ENCODE measurements around the gene PANX1.

Gene PANX1

GRCh38 chr11:94186342-94187203, 57.9 kb downstream of the PANX1 start:
- no peak for DNase-seq (ENCODE audit: low read depth)
- H3K4me3 ChIP-seq (ENCODE audit: control insufficient read depth, low read depth, low read length) = no peak overlapping the region
- TF ChIP-seq CTCF (conservative IDR thresholded peaks at IDR 0.05; ENCODE audit: control insufficient read depth, insufficient read depth, low read depth, low read length) = no peak

GRCh38 chr11:94193288-94193687, 64.6 kb downstream of the PANX1 start:
- peak; percentile 91 for DNase-seq (ENCODE audit: low read depth)
- no peak for TF ChIP-seq CTCF (conservative IDR thresholded peaks at IDR 0.05; ENCODE audit: control insufficient read depth, insufficient read depth, low read depth, low read length)
- H3K4me3 ChIP-seq (ENCODE audit: control insufficient read depth, low read depth, low read length) = no peak overlapping the region

- no peak for DNase-seq (ENCODE audit: low read depth)
- no peak overlapping the region for H3K4me3 ChIP-seq (ENCODE audit: control insufficient read depth, low read depth, low read length)
- no peak for TF ChIP-seq CTCF (conservative IDR thresholded peaks at IDR 0.05; ENCODE audit: control insufficient read depth, insufficient read depth, low read depth, low read length)
Observed at GRCh38 chr11:94194712-94195111, 66.1 kb downstream of the PANX1 start.

- no peak overlapping the region for H3K4me3 ChIP-seq (ENCODE audit: control insufficient read depth, low read depth, low read length)
- DNase-seq (ENCODE audit: low read depth) = peak; percentile 44
- no peak for TF ChIP-seq CTCF (conservative IDR thresholded peaks at IDR 0.05; ENCODE audit: control insufficient read depth, insufficient read depth, low read depth, low read length)
Observed at GRCh38 chr11:94196363-94196762, 67.7 kb downstream of the PANX1 start.

GRCh38 chr11:94198718-94199117, 70.1 kb downstream of the PANX1 start:
- DNase-seq (ENCODE audit: low read depth) = no peak
- no peak for TF ChIP-seq CTCF (conservative IDR thresholded peaks at IDR 0.05; ENCODE audit: control insufficient read depth, insufficient read depth, low read depth, low read length)
- no peak overlapping the region for H3K4me3 ChIP-seq (ENCODE audit: control insufficient read depth, low read depth, low read length)

GRCh38 chr11:94199136-94200130, 70.8 kb downstream of the PANX1 start:
- TF ChIP-seq CTCF (conservative IDR thresholded peaks at IDR 0.05; ENCODE audit: control insufficient read depth, insufficient read depth, low read depth, low read length) = no peak
- H3K4me3 ChIP-seq (ENCODE audit: control insufficient read depth, low read depth, low read length) = no peak overlapping the region
- DNase-seq (ENCODE audit: low read depth) = peak; percentile 44

Measured in fibroblast of mammary gland (primary cell).